ENCODE data around the gene CAPRIN2.

DNA sequence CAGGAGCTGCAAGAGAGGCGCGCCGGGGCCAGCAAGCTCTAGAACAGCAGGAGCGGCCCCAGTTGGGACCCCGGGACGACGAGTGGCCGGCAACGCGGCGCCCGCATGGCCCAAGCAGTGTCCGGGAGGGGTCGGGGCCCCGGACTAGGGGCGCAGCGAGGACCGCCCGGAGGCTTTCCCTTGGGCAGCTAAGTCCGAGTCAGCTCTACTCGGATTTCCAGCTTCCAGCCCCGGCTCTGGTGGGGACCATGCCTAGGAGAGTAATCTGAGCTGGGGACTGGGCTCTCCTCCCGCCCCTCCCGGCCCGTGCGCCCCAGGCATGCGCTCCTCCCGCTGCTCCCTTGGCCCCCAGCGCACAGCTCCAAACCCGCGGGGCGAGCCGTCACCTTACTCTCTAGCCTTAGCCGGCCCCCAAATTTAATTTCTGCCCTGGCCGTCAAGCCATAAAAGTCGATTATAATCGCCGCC is 41.6 kb upstream of the CAPRIN2 start:
- TF ChIP-seq POLR2A (IDR thresholded peaks at IDR 0.05; ENCODE audit: low read depth, low read length) (no peak), POLR2AphosphoS5 (IDR thresholded peaks at IDR 0.05; ENCODE audit: low read depth, low read length) (no peak), TAF1 (IDR thresholded peaks at IDR 0.05; ENCODE audit: borderline replicate concordance, low read depth, low read length) (no peak)

Data from GM12892 (cell line).